ENCODE results near the gene EVI2B. TPM values are rescaled to one million over a fixed set of nuclear protein-coding genes. Genes with fewer than 3 reads are reported as not detected.

The EVI2B gene
- total RNA-seq, 1 experiment from 2014 or later: not detected

GRCh38 chr17:31327534-31328159 lies 13.8 kb upstream of the EVI2B start:
- no peak overlapping the region for H3K4ac ChIP-seq (ENCODE audit: low read depth, low read length)
- no peak overlapping the region for H3K18ac ChIP-seq (ENCODE audit: insufficient read length, low read depth, low read length)
- H3K4me3 Mint-ChIP-seq: no peak overlapping the region
- H3K9ac ChIP-seq (ENCODE audit: extremely low read depth, insufficient read length, low read length): no peak overlapping the region
- H2AK5ac ChIP-seq (ENCODE audit: insufficient read length, low read length): no peak overlapping the region
- no peak overlapping the region for H4K5ac ChIP-seq (ENCODE audit: insufficient read length, low read depth, low read length)
- no peak overlapping the region for H3K56ac ChIP-seq (ENCODE audit: insufficient read length, low read depth, low read length)
- 0 out of 7 replicates have a peak overlapping the region, but pooled peaks of 1 of the 3 experiments have one; percentile 28 for H3K27ac Mint-ChIP-seq
- no peak overlapping the region for H3K4me2 ChIP-seq (ENCODE audit: insufficient read depth, insufficient read length, low read length)
- no peak for TF ChIP-seq CTCF (conservative IDR thresholded peaks at IDR 0.05)
- no peaks in the 10 kb centered on the region for H3K79me1 ChIP-seq (ENCODE audit: insufficient read depth, low read depth, low read length, poor library complexity, severe bottlenecking)
- no peaks in the 10 kb centered on the region for H3K27me3 Mint-ChIP-seq (ENCODE audit: low read depth)
- H3K4me1 Mint-ChIP-seq: no peaks in the 10 kb centered on the region
- H4K20me1 ChIP-seq (ENCODE audit: control insufficient read depth, insufficient read depth, insufficient read length): no peaks in the 10 kb centered on the region
- H3K36me3 Mint-ChIP-seq (ENCODE audit: insufficient read depth in 1 of 3, low read depth in 3 of 3): peaks cover 0 to 23% (median 9%) of the 10 kb centered on the region in 3 experiments; a peak in 3 of 7 replicates
- no peak overlapping the region for H4K8ac ChIP-seq (replicated peaks; ENCODE audit: insufficient read length, low read depth, low read length)
- no peak overlapping the region for H2BK12ac ChIP-seq (ENCODE audit: insufficient read length, low read depth, low read length)
- no peaks in the 10 kb centered on the region for H3K79me2 ChIP-seq (ENCODE audit: insufficient read depth, low read length)
- H3K23me2 ChIP-seq (ENCODE audit: insufficient read length, low read depth, low read length, poor library complexity, severe bottlenecking): no peaks in the 10 kb centered on the region
- no peak overlapping the region for H3T11ph ChIP-seq (ENCODE audit: low read length)
- H3K14ac ChIP-seq (ENCODE audit: insufficient read depth, low read length): no peak overlapping the region
- H2BK5ac ChIP-seq (ENCODE audit: insufficient read length, low read length): no peak overlapping the region
- no peak for DNase-seq
- no peaks in the 10 kb centered on the region for H3K9me3 Mint-ChIP-seq
- H2BK20ac ChIP-seq (ENCODE audit: low read depth, low read length, poor library complexity, severe bottlenecking): no peak overlapping the region
- H3K9me3 ChIP-seq (ENCODE audit: control insufficient read depth, low read depth, low read length): no peaks in the 10 kb centered on the region
- no peak overlapping the region for H4K91ac ChIP-seq (ENCODE audit: insufficient read length, low read depth, low read length)
- H2BK15ac ChIP-seq (ENCODE audit: low read depth, low read length): no peak overlapping the region
- WGBS (ENCODE audit: extremely low coverage, insufficient read length, low lambda C conversion rate): no CpG with 5 or more reads among the region's 12 CpGs
- H3K4me1 ChIP-seq (ENCODE audit: insufficient read depth, low read length): no peaks in the 10 kb centered on the region
- no peak overlapping the region for H2BK120ac ChIP-seq (ENCODE audit: low read depth, low read length, poor library complexity, severe bottlenecking)
- no peak overlapping the region for H3K27ac ChIP-seq (ENCODE audit: insufficient read length, low read depth, low read length)
- no peaks in the 10 kb centered on the region for H3K27me3 ChIP-seq (ENCODE audit: insufficient read depth, low read length)
- no peak overlapping the region for H2AFZ ChIP-seq (ENCODE audit: low read length)
- H3K23ac ChIP-seq (ENCODE audit: insufficient read length, low read depth, low read length): no peak overlapping the region
